RWPE1 (cell line): ENCODE measurements around the gene ONECUT2.

Source experiments
- CTCF ChIA-PET: fragments of 350-600 bp; sonication (Branson Sonifier 250); formaldehyde crosslinking; extraction: SDS; loops from one replicate; lab custom pipeline; 2021; lab: Yijun Ruan, JAX
- POLR2A ChIA-PET: fragments of 400-600 bp; formaldehyde crosslinking; extraction: SDS; loops from one replicate; lab custom pipeline; 2020; ENCODE audit warnings: antibody characterized with exemption; ENCODE audit not compliant: low non-redundant PET; lab: Yijun Ruan, JAX
- DNase-seq: peaks from one replicate; pipeline ENCODE4 v3.0.0; 2012; ENCODE audit warnings: low spot score
- H3K27ac ChIP-seq: fragments of 450-650 bp; 2 replicates; pipeline ENCODE4 v1.5.1; 2017
- TF ChIP-seq, protein P1 (sequence below): fragments of 450-650 bp; conservative IDR thresholded peaks from 2 replicates; pipeline ENCODE4 v1.5.1; 2017; ENCODE audit warnings: low read depth, mild to moderate bottlenecking

Gene ONECUT2

DNA sequence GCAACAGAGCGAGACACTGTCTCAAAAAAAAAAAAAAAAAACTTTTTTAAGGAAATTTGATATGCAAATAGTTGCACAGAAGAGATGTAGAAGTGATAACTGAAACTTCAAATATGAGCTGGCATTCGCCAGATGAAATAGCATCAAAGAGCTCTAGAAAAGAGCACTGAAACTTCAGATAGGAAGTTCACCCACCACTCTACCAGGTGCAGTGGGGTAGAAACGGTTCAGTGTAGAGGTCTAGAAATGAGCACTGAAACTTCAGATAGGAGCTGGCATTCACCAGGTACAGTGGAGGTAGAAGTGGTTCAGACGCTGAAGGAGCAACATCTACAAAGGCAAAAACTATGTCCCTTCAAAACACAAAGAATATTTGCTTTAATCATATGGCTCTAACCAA, 9.0 kb upstream of the ONECUT2 start:
- no peak for DNase-seq
- TF ChIP-seq, protein P1, sequence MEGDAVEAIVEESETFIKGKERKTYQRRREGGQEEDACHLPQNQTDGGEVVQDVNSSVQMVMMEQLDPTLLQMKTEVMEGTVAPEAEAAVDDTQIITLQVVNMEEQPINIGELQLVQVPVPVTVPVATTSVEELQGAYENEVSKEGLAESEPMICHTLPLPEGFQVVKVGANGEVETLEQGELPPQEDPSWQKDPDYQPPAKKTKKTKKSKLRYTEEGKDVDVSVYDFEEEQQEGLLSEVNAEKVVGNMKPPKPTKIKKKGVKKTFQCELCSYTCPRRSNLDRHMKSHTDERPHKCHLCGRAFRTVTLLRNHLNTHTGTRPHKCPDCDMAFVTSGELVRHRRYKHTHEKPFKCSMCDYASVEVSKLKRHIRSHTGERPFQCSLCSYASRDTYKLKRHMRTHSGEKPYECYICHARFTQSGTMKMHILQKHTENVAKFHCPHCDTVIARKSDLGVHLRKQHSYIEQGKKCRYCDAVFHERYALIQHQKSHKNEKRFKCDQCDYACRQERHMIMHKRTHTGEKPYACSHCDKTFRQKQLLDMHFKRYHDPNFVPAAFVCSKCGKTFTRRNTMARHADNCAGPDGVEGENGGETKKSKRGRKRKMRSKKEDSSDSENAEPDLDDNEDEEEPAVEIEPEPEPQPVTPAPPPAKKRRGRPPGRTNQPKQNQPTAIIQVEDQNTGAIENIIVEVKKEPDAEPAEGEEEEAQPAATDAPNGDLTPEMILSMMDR, result no peak
- H3K27ac ChIP-seq, result no peak overlapping the region
- CTCF ChIA-PET, result no interaction called here
- POLR2A ChIA-PET, result no interaction called here

DNA sequence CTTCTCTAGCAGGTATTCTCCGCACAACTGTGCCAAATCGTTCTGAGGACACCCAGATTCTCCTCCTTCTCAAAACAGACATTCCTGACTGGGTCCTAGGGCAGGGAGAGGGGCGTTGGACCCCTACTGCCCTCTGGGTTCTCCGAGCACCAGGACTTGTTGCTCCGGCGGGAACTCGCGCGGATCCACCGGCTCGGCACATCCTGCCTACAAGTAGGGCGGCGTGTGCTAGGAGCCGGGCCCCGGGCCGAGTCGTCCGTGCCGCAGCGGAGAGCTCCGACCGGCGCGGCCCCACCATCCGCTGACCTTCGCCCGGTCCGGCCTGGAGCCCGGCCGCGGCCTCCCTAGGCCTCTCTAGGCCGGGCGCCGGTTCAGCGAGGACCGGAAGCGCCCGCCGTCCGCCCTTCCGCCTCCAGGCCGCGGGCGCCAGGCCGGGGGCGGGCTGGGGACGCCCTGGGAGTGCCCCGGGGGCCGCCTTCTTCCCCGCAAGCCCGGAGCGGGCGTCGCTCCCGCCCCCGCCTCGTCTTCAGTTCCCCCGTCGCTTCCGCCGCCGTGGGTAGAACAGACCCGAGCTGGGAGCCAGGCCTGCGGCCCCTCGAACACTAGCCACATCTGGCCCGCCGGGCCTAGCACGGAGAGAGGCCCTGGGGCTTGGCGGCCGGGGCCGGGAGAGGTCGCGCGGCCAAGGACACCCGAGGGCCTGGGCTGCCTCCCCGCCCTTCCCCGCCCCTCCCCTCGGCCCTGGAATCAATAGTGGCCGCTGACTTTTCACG, 7.6 kb upstream of the ONECUT2 start:
- CTCF ChIA-PET, result no interaction called here
- no peak overlapping the region for H3K27ac ChIP-seq
- no peak for DNase-seq
- POLR2A ChIA-PET, result no interaction called here
- TF ChIP-seq, protein P1, result no peak

DNA sequence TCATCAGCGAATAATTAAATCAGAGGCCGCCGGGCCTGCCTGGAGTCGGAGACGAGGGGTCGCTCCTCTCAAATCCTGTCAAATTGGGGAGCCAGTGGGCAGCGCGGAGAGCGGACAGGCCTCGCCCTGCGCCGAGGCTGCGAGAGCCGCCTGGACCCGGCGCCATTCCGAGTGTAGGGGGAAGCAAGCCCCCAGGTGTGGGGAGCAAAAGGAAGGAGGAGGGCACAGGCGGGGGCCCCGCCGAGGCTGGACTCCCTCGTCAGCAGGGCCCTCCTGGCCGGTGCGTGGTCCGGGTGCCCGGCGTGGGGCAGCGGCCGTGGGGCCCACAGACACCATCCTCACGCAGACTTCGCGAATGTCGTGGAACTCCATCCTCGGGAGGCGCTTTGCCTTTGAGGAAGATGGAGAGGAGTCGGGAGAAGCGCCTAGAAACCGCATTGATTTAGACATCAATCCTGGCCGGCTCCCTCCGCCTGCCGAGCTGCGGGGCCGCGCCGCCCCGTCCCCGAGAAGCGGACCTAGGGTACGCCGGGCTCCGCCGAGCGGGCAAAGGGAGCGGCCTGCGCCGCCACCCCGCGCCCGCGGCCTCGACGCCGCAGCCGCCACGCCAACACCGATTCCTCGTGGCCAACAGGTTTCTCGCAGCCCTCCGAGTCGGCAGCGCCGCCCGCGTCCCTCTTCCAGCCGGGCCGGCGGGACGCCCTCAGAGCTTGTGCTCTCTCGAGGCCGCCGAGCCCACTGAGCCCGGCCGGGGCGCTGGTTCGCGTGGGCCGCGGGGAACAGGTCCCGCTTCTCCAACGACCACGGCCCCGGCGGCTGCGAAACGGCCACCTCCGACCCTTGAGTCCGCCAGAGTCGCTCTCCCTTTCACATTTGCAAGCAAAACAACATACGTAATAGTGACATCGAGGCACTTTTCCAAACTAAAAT, 6.7 kb upstream of the ONECUT2 start:
- POLR2A ChIA-PET, result no interaction called here
- no peak overlapping the region for H3K27ac ChIP-seq
- CTCF ChIA-PET, result no interaction called here
- no peak for DNase-seq
- TF ChIP-seq, protein P1, result no peak

DNA sequence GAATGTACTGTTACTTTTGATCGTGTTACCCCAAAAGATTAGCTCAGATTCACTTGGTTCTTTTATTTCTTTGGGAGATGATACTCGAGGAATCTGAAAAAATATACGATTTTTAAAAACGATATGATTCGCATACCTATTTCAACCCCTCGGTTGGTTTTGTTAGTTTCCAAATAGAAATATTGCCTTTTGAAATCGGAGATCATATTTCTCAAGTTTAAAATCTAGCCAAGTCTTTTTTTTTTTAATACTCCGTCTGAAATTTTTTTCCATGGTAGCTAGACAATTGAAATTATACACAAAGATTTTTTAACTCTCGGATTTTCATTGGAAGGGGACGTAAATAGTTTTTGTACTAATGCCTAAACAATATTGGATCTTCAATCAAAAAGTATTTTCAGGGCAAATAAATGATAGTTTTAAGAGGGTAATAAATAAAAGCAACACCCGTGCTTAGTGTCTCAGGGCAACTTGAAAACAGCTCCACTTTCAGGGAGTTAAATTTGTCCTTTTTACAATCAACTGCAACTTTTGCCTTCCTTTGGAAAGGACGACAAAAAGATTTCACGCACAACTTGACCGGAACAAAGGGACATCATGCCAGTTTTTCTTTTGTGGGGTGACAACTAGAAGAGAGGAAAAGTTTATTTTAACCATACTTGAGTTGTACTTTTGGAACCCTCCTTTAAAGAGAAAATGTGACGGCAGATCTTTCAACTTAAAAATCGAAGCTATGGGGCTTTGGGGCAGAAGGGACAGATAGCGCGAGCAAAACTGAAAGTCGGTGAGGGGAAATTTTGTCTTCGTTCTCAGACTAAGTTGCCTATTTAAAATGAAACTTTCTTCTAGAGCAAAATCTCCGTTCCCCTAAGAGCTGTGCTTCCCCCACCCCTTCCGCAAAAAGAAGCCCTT, 5.8 kb upstream of the ONECUT2 start:
- TF ChIP-seq, protein P1, result no peak
- DNase-seq, result no peak
- POLR2A ChIA-PET, result no interaction called here
- CTCF ChIA-PET, result no interaction called here
- no peak overlapping the region for H3K27ac ChIP-seq

DNA sequence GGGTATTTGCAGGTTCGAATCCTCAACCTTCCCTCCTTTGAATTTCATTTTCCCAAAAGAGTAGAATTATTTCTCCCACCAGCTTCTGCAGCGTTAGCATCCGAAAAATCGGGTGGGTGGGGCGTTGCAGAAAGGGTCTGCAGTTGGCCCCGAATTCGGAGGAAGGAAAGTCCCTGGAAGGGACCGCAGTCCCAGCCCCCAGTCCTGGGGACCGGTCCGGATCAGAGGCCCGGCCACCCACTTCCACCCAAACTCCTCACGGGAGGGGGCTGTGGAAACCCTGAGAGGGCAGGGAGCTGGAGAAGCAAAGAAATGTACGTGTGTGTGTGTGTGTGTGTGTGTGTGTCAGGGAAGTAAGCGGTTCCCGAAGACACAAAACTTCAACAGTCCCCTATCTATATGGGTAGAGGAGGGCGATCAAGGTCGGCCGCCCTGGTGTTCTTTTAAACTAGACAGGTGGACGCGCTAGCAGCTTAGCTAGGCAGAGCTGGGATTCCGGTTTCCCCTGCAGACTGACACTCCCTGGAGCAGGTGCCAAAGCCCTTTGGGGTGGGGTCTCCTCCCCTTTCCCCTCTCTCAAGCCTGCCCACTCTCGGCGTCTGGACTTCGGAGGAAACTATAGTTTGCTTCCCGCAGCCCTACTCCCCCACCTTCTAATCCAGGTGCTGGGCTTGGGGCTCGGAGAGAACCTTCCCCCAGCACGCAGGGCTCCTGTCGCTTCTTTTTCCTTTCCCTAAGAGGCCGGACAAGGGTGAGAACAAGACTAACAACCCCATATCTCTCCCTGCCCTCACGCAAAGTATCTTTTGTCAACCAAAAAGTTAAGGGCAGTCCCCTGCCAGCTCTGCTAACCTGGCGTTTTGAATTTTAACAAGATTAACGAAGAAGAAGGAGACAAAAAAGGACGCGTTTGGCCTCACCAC, 4.8 kb upstream of the ONECUT2 start:
- TF ChIP-seq, protein P1, result no peak
- ChIA-PET POLR2A (no interaction called here), CTCF (no interaction called here)
- no peak overlapping the region for H3K27ac ChIP-seq
- DNase-seq, result no peak
